Ishikawa (cell line): Measurements from ENCODE around the gene DDX49.

Experiments
- CEBPB ChIP-seq: IDR thresholded peaks from 2 replicates; pipeline ENCODE4 v1.6.1; 2012
- CREB1 ChIP-seq: IDR thresholded peaks from 2 replicates; pipeline ENCODE4 v1.6.1; 2012; ENCODE audit warnings: low read depth
- EGR1 ChIP-seq: IDR thresholded peaks from 2 replicates; pipeline ENCODE4 v1.6.1; 2012
- EP300 ChIP-seq: IDR thresholded peaks from 2 replicates; pipeline ENCODE4 v1.6.1; 2012; ENCODE audit warnings: borderline replicate concordance
- FOXM1 ChIP-seq: IDR thresholded peaks from 2 replicates; pipeline ENCODE4 v1.6.1; 2012; ENCODE audit warnings: low read depth, borderline replicate concordance
- NFIC ChIP-seq: IDR thresholded peaks from 2 replicates; pipeline ENCODE4 v1.6.1; 2012
- RAD21 ChIP-seq: IDR thresholded peaks from 2 replicates; pipeline ENCODE4 v1.6.1; 2012; ENCODE audit warnings: low read depth
- TAF1 ChIP-seq: IDR thresholded peaks from 2 replicates; pipeline ENCODE4 v1.6.1; 2012; ENCODE audit warnings: low read depth, mild to moderate bottlenecking
- TCF12 ChIP-seq: IDR thresholded peaks from 2 replicates; pipeline ENCODE4 v1.6.1; 2012; ENCODE audit warnings: low read depth
- TEAD4 ChIP-seq: IDR thresholded peaks from 2 replicates; pipeline ENCODE4 v1.6.1; 2012
- YY1 ChIP-seq: IDR thresholded peaks from 2 replicates; pipeline ENCODE4 v1.6.1; 2012; ENCODE audit warnings: low read depth
- ZBTB7A ChIP-seq: IDR thresholded peaks from 2 replicates; pipeline ENCODE4 v1.6.1; 2012; ENCODE audit warnings: low read depth
- TF ChIP-seq, protein P1 (sequence below): IDR thresholded peaks from 2 replicates; pipeline ENCODE4 v1.6.1; 2012; ENCODE audit warnings: low read depth, mild to moderate bottlenecking
- TF ChIP-seq, protein P2 (sequence below): IDR thresholded peaks from 2 replicates; pipeline ENCODE4 v1.6.1; 2012
- TF ChIP-seq, protein P3 (sequence below): IDR thresholded peaks from 2 replicates; pipeline ENCODE4 v1.6.1; 2012

The DDX49 gene

DNA sequence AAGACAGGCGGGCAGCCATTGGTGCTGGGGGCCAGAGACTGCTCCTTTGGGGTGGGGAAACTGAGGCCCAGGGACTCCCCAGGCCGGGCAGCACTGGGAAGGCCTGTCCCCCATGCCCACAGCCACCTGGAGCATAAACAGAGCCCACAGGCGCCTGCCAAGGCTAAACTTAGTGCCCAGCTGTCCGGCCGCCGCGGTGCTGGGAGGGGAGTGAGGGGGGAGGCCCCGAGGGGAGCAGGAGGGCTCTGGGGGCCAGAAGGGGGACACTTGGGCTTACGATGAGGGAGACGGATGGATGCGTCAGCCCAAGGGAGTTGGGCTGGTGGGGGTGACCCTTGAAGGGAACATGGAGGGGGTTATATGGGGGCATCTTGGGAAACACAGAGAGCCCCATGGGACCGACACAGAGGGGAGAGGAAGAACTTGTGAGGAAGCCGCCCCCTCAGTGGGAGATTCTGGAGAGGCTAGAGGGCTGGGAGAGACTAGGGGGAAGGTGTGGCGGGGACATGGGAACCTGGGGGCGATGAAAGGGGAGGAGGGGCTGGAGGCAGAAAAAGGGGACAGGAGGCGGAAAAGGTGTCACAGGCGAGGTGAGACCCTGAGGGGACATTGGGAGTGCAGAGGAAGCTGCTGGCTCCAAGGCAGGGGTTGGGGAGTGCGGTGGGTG lies 25.8 kb upstream of the DDX49 start:
- no peak for TF ChIP-seq RAD21
- TF ChIP-seq TEAD4: no peak
- TF ChIP-seq TAF1: no peak
- TF ChIP-seq ZBTB7A: no peak
- TF ChIP-seq CREB1: no peak
- no peak for TF ChIP-seq NFIC
- TF ChIP-seq, protein P1, sequence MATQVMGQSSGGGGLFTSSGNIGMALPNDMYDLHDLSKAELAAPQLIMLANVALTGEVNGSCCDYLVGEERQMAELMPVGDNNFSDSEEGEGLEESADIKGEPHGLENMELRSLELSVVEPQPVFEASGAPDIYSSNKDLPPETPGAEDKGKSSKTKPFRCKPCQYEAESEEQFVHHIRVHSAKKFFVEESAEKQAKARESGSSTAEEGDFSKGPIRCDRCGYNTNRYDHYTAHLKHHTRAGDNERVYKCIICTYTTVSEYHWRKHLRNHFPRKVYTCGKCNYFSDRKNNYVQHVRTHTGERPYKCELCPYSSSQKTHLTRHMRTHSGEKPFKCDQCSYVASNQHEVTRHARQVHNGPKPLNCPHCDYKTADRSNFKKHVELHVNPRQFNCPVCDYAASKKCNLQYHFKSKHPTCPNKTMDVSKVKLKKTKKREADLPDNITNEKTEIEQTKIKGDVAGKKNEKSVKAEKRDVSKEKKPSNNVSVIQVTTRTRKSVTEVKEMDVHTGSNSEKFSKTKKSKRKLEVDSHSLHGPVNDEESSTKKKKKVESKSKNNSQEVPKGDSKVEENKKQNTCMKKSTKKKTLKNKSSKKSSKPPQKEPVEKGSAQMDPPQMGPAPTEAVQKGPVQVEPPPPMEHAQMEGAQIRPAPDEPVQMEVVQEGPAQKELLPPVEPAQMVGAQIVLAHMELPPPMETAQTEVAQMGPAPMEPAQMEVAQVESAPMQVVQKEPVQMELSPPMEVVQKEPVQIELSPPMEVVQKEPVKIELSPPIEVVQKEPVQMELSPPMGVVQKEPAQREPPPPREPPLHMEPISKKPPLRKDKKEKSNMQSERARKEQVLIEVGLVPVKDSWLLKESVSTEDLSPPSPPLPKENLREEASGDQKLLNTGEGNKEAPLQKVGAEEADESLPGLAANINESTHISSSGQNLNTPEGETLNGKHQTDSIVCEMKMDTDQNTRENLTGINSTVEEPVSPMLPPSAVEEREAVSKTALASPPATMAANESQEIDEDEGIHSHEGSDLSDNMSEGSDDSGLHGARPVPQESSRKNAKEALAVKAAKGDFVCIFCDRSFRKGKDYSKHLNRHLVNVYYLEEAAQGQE: no peak
- TF ChIP-seq, protein P2, sequence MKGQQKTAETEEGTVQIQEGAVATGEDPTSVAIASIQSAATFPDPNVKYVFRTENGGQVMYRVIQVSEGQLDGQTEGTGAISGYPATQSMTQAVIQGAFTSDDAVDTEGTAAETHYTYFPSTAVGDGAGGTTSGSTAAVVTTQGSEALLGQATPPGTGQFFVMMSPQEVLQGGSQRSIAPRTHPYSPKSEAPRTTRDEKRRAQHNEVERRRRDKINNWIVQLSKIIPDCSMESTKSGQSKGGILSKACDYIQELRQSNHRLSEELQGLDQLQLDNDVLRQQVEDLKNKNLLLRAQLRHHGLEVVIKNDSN: no peak
- no peak for TF ChIP-seq CEBPB
- no peak for TF ChIP-seq FOXM1
- TF ChIP-seq TCF12: no peak
- TF ChIP-seq YY1: no peak
- no peak for TF ChIP-seq EGR1
- no peak for TF ChIP-seq EP300
- TF ChIP-seq, protein P3, sequence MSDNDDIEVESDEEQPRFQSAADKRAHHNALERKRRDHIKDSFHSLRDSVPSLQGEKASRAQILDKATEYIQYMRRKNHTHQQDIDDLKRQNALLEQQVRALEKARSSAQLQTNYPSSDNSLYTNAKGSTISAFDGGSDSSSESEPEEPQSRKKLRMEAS: no peak

DNA sequence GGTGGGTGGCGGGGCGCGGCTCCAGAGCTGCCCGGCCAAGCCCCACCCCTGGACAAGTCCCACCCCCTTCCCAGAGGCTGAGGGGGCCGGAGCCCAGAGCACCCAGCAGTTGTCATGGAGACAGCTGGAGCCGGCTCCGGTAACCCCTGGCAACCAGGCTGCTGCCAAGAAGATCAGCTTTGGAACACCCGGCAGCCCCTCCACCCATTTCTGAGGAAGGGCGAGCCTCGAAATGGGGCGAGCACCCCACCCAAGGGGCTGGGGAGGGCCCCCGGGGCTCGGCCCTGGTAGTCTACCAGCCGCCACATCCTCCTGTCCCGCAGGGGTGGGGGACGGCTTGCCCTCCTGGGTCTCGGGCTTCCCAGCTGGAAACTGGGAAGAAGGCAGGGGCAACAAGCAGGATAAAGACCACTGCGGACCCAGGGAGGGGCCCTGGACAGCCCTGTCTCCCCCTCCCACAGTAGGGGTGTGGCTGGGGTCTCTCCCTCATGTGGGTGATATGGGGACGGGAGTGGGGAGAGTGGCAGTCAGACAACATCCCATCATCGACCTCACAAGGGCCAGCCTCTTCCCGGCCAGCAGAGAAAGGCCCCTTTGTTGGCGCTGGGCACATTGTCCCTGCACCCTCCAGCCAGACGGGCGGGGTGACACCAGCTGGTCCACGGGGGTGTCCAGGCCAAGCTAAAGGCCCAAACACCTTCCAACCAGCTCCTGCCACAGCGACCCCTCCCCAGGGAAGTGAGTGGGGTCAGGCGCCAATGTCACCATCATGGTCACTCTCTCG lies 25.1 kb upstream of the DDX49 start:
- TF ChIP-seq YY1: no peak
- TF ChIP-seq, protein P3: no peak
- no peak for TF ChIP-seq EP300
- no peak for TF ChIP-seq NFIC
- TF ChIP-seq ZBTB7A: no peak
- no peak for TF ChIP-seq EGR1
- no peak for TF ChIP-seq CEBPB
- TF ChIP-seq CREB1: no peak
- no peak for TF ChIP-seq TAF1
- TF ChIP-seq RAD21: no peak
- TF ChIP-seq, protein P1: no peak
- TF ChIP-seq FOXM1: no peak
- no peak for TF ChIP-seq TCF12
- no peak for TF ChIP-seq TEAD4

DNA sequence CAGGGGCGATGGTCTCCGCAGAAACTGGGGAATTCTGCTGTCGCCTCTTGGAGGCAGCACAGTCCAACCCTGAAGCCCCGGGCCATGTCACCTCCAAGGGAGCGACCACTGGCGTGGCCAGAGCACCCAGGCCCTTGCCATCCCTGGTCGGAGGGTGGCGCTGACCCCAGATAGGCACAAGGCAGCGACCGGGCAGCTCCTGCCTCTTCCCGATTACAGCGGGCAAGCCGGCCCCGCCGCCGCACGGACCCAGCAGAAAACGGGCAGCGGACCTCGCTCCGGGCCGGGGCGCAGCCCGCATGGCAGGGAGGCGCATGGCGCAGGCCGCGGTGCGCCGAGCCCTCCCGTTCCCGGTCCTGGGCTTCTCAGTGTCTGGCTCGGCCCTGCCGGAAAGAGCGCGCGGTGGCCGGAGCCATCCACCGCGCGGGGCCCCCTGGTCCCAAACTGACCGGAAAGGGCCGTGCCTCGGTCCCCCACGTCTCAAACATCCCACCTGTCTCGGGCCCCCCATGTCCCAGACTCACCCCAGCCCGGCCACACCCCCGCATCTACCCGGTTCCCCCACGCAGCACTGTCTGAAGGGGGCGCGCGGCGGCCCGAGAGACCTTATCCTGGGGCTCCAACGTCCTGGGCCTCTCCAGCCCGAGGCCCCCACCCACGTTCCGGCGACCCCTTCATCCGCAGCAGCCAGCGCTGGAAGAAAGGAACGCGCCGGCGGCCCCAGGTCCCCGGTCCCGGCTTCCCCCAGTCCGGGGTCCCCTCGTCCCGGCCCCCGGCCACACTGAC lies 24.3 kb upstream of the DDX49 start:
- TF ChIP-seq NFIC (no peak), ZBTB7A (peak; percentile 78), TAF1 (no peak), EP300 (no peak), FOXM1 (no peak), TEAD4 (no peak), YY1 (no peak), RAD21 (peak; percentile 68), EGR1 (no peak), CREB1 (no peak)
- TF ChIP-seq, protein P1: no peak
- TF ChIP-seq, protein P2: no peak
- TF ChIP-seq, protein P3: peak; percentile 40; the same call in 1 of the 2 replicates
